HG03066 (cell line): ENCODE measurements around the gene KDM2B.
"Not testable (repeated sequence)": the region's sequence is repeated elsewhere in the genome, so short reads cannot be mapped to it uniquely, and the experiment has no call there.

ENCODE experiments used
- ATAC-seq: cut with Tn5 transposase; IDR thresholded peaks from one replicate; pipeline ENCODE4 v1.9.1; 2021; ENCODE audit warnings: low read depth; ENCODE audit not compliant: unreplicated experiment

Gene KDM2B

DNA sequence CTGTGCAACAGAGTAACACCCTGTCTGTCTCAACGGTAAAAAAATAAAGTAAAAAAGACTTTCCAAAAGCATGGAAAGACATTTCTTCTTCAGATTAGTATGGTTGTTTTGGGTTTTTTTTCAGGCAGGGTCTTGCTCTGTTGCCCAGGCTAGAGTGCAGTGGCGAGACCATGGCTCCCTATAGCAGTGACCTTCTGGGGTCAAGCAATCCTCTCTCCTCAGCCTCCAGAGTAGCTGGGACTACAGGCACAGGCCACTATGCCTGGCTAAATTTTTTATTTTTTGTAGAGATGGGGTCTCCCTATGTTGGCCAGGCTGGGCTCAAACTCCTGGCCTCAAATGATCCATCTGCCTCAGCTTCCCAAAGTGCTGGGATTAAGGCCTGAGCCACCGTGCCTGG lies 72.8 kb downstream of the KDM2B start:
- ATAC-seq: no peak

DNA sequence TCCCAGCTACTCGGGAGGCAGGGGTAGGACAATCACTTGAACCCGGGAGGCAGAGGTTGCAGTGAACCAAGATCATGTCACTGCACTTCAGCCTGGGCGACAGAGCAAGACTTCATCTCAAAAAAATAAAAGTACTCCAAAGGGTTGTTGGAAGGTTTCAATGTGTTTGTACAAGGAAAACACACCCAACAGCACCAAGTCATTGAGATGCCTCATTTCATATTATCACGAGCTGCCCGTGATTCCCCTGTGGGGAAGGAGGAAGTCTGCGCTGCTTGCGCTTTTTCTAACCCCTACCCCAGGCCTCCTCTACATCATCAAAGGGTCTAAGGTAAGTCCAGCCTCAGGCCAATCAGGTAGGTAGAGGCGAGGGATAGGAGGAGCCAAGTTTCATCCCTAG lies 73.6 kb downstream of the KDM2B start:
- ATAC-seq: no peak

DNA sequence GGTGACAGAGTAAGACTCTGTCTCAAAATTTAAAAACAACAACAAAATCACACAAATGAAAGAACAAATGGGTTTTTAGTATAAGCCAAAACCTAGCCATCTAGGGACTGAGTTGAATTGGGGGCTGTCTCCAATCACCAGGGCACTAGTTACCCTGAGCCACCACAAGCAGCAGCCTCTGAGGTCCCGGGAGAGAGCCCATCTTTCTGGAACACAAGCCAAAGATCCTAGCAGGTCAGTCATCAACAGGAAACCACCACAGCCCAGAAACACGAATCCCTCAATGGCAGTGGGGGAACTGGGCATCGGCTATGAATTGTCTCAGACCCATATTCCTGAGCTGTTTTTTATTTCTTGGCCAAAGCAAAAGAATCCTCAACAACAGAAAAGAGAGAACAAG lies 75.3 kb downstream of the KDM2B start:
- no peak for ATAC-seq

DNA sequence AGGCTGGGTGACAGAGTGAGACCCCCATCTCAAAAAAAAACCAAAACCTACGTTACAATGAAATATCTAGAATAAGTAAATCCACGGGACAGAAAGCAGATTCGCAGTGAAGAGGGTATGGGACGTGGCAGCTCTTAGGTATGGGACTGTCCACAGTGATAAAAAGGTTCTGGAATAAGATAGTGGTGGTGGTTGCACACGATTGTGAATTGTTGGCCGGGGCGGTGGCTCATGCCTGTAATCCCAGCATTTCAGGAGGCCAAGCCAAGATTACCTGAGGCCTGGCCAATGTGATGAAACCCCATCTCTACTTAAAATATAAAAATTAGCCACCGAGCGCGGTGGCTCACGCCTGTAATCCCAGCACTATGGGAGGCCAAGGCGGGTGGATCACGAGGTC lies 76.3 kb downstream of the KDM2B start:
- no peak for ATAC-seq

DNA sequence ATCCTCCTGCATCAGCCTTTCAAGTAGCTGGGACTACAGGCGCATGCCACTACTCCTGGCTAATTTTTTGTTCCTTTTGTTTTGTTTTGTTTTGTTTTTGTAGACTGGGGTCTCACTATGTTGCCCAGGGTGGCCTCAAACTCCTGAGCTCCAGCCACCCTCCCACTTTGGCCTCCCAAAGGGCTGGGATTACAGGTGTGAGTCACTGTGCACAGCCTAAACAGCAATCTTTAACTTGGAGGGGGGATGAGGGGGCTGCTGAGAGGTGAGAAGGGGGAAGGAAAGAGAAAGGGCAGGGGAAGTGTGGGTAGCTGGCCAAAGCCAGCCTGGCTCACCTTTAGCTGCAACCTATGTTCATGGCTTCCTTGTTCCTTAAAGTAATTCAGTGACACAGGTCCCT lies 77.4 kb downstream of the KDM2B start:
- no peak for ATAC-seq

DNA sequence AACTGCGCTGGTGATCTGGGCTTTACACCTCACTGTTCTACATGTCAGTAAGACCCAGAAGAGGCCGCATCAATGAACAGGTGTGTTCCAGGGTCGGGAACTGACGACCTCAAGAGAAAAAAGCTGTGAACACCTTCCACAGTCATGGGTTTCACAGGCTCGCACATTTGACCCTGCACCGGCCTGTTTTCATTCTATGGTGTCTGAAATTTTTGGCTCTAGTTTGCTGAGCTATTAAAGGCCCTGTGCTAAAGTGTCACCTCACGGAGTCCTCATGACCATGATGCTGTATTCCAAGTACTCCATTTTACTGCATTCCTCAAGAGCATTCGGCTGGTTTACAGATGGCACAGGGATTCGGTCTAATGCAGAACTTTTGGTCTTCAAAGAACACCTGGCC lies 78.9 kb downstream of the KDM2B start:
- ATAC-seq: no peak

DNA sequence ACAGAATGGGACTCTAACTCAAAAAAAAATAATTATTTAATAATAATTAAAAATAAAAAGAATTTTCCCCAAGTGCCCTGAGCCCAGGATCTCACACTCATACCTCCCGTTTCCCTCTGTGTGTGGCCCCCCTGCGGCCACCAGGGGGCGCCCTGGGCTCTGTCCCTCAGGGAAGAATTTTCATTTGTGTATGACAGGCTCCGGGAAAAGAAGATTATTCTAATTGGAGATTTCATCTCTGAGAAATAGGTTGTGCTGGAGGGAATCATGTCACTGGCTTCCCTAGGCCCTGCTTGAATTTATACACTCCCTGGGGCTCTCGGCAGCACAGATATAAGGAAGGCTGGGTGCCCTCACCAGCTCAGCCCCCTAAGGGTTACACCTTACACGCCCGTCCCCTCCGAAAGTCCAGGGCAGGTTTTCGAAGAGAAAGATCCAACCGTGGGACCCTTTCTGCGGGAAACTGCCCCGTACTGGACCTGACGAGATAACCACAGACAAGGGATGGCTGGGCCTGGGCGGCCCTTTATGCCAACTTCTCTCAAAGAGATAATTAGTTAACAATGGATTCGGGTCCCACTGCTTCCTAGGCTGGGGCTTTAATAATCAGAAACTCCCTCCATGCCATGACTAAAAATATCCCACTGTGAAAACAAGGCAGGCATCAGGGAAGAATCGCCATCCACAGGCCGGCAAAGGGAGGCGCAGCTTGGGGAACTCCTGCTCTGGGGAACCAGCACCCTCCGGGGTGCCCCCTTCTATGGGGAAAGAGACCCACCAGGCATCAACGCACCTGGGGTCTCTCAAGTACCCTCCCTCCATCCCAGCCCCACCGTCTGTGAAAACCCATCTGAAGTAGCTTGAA lies 80.7 kb downstream of the KDM2B start:
- no peak for ATAC-seq

DNA sequence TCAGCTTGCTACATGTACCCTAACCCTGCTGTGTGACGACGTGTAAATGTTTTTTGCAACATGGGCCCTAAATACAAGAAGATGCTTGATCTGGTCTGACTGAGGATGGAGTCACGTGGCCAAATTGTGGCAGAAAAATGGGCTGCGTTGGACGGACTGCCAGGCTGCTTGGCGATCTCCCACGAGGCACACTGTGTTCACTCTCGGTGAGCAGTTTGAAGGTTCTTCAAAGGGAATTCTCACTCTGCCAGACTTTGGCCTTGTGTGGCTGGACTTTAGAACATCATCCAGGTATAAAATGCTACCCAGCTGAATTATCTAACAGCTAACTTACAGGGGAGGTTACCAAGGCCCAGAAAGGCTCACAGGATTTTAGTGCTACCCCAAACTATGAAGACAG lies 85.1 kb downstream of the KDM2B start:
- ATAC-seq: no peak

DNA sequence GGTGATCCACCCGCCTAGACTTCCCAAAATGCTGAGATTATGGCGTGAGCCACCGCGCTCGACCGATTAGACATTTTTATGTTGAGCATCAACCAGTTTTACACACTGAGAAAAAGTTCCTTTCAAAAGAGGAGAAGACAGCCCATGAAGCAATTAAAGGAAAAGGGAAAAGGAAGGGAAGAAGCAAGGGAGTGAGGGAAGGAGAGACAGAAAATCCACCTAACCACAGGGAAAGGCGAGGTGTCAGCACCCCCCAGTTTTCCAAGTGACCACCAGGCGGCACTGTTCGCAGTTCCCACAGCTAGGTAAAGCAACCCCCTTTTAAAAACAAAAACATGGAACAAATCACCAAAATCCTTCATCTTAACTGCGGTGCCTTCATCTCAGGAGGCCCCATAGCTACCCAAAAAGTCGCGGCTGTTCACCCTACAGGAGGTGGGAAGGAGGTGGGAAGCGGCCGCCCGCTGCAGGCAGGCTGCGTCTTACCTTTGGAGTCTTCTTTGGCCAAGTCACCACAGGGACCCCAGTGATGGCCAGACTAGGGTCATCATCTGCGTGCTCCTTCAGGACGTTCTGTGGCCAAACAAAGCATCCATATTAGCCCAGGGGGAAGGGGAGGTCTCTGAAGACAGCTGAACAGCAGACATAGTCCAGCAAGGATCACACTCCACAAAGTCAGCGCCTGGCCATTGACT lies 86.6 kb downstream of the KDM2B start:
- no peak for ATAC-seq

DNA sequence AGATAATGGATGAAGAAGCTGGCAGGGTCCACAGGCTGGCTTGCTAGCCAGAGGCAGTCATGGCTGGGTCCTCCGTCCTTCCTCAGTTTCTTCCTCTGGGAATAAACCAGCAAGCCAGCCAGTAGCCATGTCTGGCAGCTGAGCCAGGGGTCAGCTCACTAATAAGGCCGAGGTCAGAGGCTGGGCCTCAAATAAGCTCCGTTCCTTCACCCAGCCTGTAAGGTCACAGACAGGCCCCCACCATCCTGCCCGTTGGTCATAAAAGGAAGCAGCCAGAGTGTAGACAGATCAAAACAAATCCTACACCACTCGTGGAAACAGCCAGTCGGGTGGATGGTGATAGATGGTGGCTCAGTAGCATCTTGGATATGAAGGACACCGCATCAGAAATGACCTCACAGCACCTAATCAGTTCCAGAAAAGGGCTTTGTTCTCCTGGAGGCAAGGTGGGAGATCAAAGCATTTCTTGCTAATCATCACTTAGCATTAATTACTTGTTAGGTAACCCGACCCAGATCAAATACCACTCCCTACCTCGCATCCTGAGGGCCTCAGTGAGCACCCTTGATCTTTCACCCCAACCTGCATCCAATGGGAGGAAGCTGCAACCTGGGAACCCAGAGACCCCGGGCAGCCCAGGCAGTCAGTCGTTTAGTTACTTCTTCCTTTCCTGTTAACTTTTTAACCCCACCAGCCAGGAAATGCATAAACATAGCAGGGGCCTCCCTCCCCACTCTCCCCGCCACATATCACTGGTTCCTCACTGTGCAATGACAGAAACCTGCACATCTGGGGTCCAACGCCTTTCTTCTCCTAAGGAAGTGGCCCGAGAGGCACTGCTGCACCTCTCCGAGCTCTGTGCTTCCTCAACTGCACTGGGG lies 90.2 kb downstream of the KDM2B start:
- ATAC-seq: no peak

DNA sequence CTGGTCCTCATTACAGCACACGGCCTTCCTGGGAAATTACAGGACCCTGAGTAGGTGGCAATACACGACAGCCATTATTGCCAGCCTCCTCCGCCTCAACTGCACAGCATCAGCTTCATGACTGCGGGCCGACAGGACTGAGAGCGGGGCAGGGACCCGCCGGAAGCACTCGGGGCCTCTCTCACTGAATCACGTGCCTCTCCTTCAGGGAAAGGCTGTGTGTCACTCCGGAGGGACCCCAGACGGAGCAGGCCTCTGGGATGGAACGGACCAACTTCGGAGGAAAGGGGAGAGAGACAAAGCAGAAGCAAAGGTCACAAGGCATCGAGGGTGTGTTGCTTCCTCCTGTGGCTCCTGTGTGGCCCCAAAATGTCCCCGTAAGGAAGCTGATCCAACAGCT lies 90.9 kb downstream of the KDM2B start:
- no peak for ATAC-seq

DNA sequence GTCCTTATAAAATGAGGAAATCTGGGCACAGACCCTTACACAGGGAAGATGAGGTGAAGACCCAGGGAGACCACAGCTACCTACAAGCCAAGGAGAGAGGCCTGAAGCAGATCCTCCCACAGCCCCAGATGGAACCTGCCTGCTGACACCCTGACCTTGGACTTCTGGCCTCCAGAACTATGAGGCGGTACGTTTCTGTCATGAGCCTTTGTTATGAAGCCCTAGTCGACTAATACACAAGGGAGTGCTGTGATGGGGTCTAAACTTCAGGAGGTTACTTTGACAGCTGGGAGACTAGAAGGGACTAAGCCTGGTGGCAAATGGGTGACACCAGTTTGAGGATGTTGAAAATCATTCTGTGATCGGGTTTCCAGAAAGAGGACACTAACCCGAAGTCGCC lies 95.9 kb downstream of the KDM2B start:
- ATAC-seq: no peak

DNA sequence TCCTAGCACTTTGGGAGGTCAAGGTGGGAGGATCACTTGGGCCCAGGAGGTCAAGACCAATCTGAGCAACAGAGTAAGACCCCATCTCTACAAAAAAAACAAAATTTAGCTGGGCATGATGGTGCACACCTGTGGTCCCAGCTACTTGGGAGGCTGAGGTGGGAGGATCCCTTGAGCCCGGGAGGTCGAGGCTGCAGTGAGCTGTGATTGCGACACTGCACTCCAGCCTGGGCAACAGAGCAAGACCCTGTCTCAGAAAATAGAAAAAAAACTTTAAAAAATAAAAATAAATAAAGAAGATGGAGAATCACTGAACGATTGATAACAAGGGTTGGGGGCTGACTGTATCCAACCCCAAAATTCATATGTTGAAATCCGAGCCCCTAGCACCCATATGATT lies 96.3 kb downstream of the KDM2B start:
- not testable (repeated sequence) for ATAC-seq

DNA sequence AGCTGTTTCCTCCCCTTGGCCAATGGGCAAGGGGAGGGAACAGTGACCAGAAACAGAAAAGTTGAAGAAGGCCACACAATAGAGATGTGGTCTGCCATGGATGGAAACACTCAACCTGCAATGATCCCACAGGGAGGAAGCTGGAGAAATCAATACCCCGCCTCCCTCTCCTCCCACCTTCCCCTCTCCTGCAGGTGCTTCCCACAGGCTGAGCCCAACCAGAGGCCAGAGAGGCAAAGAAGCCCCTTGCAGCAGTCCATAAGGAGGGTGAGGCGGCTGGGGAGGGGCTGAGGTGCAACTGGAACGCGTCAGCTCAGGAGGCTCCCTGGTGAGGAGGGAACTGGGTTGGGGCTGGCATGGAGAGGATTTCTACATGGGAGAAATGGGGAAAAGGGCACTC lies 96.9 kb downstream of the KDM2B start:
- ATAC-seq: no peak

DNA sequence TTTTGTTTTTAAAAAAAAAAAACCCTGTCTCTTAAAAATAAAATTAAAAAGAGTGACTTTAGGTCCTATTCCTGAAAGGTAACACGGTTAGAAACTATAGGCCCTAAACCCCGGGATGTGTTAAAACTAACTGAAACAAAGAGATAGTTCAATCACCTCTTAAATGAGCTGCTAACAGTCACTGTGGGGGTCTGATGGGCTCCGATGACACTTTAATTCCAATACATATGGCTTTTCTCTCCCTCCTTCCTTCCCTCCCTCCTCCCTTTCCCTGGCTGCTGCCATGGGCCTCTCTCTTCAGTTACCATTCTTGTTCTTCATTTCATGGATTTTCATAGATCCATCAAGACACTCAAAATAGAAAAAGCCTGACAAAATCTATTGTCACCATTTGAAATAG lies 104.3 kb downstream of the KDM2B start:
- ATAC-seq: no peak

DNA sequence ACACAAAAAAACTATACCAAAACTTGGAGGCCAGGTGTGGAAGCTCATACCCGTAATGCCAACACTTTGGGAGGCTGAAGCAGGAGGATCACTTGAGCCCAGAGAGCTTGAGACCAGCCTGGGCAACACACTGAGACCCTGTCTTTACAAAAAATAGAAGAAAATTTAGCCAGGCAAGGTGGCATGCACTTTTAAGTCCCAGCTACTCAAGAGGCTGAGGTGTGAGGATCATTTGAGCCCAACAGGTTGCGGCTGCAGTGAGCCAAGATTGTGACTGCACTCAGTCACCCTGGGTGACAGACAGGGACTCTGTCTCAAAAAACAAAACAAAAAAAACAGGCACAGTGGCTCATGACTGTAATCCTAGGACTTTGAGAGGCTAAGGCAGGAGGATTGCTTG lies 105.5 kb downstream of the KDM2B start:
- ATAC-seq: no peak

DNA sequence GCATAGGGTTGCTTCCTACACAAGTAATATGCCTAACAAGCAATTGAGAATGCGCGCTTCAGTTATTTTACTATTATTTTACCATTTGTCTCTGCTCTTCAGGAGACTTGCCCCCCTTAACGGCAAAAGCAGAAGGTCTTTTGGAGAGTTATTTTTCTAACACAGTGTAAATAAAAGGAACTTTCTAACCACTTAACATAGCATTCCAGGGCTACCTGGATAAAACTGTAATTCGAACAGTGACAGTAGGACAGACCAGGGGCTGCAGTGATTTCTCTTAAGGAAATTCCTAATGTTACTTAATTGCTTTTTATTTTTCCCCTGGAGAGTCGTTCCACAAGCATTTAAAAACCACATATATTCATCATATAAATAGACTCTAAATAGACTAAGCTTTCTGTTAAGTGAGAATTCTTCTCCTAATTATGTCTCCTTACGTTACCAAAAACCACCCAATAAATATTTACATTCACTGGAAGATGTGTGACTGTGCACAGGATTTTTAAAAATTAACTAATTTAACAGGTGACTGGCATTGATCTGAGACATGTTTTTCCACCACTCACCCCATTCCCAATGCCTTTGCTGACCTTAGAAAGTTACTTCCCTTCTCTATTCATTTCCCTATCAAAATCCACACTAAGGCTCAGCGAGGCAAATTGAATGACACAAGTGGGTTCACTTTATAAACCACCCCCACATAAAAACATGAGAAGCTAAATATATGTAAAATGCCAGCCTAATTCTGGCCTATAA lies 108.5 kb downstream of the KDM2B start:
- no peak for ATAC-seq

DNA sequence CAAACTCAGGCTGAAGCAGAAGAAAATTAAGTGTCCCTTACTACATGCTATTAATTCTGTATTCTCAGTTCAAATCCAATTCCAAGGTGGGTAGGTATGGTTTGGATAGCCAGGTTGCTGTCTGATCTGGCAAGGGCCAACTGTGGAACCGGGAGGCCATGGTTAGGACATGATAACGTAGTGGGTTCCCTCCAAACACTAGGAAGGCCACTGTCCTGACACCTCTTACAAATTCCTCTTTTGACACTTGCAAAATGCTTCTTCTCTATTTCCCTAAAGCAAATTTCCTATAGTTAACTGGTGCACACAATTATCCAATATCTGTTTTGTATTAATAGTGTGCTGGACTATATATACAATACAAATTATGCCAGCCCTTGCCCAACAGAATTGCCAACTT lies 110.1 kb downstream of the KDM2B start:
- ATAC-seq: no peak

DNA sequence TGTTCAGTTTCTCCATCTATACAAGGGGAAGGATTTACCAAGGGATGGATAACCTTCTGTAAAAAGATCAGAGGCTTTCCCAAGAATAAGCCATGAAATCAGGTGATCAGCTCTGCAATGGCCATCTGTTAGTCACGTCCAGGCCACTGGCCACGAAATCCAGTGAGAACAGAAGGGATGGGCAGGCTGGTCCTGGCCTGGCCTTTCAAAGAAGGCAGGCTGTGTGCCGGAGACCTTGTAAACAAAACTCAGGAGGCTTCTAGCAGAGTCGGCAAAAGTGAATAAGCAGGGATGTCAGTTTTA lies 112.4 kb downstream of the KDM2B start:
- ATAC-seq: no peak

DNA sequence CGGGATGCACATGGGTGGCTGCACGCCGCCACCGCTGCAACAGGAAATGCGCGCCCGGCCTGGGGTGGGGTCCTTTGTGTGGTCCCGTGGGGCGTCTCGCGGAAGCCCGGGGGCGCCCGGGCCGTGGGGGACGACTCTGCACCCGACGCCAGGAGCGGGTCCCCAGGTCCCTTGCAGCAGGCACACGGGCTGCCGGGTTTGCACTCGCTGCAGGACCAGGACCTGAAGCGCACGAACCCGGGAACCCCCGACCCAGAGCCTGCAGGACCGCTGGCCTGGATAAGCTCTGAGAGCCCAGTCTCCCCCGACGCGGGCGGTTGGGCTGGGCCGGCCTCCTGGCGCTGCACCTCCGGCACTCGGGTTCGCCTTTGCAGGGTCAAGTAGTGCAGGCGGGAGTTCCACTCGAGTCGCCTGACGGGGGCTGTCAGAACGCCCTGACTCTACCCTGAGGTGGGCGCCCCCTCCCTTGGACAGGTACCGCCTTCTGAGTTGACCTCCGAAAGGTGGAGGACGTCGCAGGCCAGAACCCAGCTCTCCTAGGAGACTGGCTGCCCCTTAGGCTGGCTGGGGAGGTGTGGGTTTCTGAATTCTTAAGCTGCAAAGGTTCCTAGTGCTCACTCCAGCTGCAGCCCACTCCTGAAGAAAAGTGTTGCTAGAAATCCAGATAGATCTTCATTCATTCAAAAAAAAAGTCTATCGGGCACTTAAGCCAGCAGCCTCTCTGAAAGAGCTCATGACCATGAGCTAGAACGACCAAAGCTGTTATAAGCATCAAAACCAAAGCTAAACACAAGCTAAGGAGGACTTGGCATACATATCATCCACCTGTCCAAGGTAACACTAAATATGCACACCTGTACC lies 113.0 kb downstream of the KDM2B start:
- no peak for ATAC-seq
